HEK293 (cell line): Measurements from ENCODE around the gene LPCAT1.

ENCODE experiments used
- CTCF ChIA-PET: fragments of 350-600 bp; formaldehyde crosslinking; extraction: SDS; loops from one replicate; lab custom pipeline; 2021; ENCODE audit warnings: antibody characterized with exemption; lab: Yijun Ruan, JAX
- POLR2A ChIA-PET: fragments of 300-600 bp; formaldehyde crosslinking; extraction: SDS; loops from one replicate; lab custom pipeline; 2020; ENCODE audit warnings: antibody characterized with exemption, inconsistent platforms; lab: Yijun Ruan, JAX
- H3K27ac ChIP-seq: fragments of 200-500 bp; sonication (Bioruptor generic); 2 replicates; pipeline ENCODE4 v1.5.1; 2014; ENCODE audit warnings: low read depth, low read length, control low read depth, inconsistent platforms; ENCODE audit errors: extremely low read depth
- H3K36me3 ChIP-seq, 2 experiments: fragments of 200-500 bp in 1 of 2; sonication (Bioruptor generic) in 1 of 2; 1 replicate in 1 of 2; 2 replicates in 1 of 2; pipeline ENCODE4 v1.5.1; 2014 to 2017; ENCODE audit warnings: inconsistent platforms in 2 of 2, low read length in 2 of 2; ENCODE audit not compliant: control insufficient read depth in 2 of 2, insufficient read depth in 1 of 2
- H3K4me1 ChIP-seq: fragments of 200-500 bp; sonication (Bioruptor generic); 2 replicates; pipeline ENCODE4 v1.5.1; 2014; ENCODE audit warnings: mild to moderate bottlenecking, low read length, inconsistent platforms; ENCODE audit not compliant: control insufficient read depth, insufficient read depth
- H3K4me3 ChIP-seq: 2 replicates; pipeline ENCODE4 v1.5.1; 2011; ENCODE audit warnings: low read depth, mild to moderate bottlenecking, control low read depth, low read length, moderate library complexity
- H3K9me3 ChIP-seq: fragments of 200-500 bp; sonication (Bioruptor generic); 2 replicates; pipeline ENCODE4 v1.5.1; 2014; ENCODE audit warnings: low read depth, low read length, inconsistent platforms; ENCODE audit not compliant: control insufficient read depth, insufficient read depth
- GLI2 ChIP-seq: fragments of 450-650 bp; formaldehyde crosslinking; IDR thresholded peaks from 2 replicates; pipeline ENCODE4; 2017; ENCODE audit warnings: missing biosample characterization, missing genetic modification characterization, low read depth, borderline replicate concordance
- KLF1 ChIP-seq: fragments of 450-650 bp; formaldehyde crosslinking; IDR thresholded peaks from 2 replicates; pipeline ENCODE4 v1.5.1; 2016; ENCODE audit warnings: missing biosample characterization, missing genetic modification characterization
- MYNN ChIP-seq: fragments of 450-650 bp; formaldehyde crosslinking; IDR thresholded peaks from 2 replicates; pipeline ENCODE4 v1.5.1; 2016; ENCODE audit warnings: missing biosample characterization, missing genetic modification characterization, borderline replicate concordance
- ZBTB17 ChIP-seq: fragments of 450-650 bp; formaldehyde crosslinking; IDR thresholded peaks from 2 replicates; pipeline ENCODE4 v1.5.1; 2016; ENCODE audit warnings: missing biosample characterization, missing genetic modification characterization
- ZBTB20 ChIP-seq: fragments of 450-650 bp; formaldehyde crosslinking; IDR thresholded peaks from 2 replicates; pipeline ENCODE4 v1.5.1; 2016; ENCODE audit warnings: missing biosample characterization, missing genetic modification characterization
- ZBTB21 ChIP-seq: fragments of 450-650 bp; formaldehyde crosslinking; IDR thresholded peaks from 2 replicates; pipeline ENCODE4 v1.5.1; 2017; ENCODE audit warnings: missing biosample characterization, missing genetic modification characterization
- ZFP3 ChIP-seq: fragments of 450-650 bp; formaldehyde crosslinking; IDR thresholded peaks from 2 replicates; pipeline ENCODE4 v1.5.1; 2016; ENCODE audit warnings: low read depth, missing biosample characterization, missing genetic modification characterization
- ZNF112 ChIP-seq: fragments of 450-650 bp; formaldehyde crosslinking; IDR thresholded peaks from 2 replicates; pipeline ENCODE4 v1.5.0; 2017; ENCODE audit warnings: missing biosample characterization, missing genetic modification characterization
- ZNF114 ChIP-seq: fragments of 450-650 bp; formaldehyde crosslinking; IDR thresholded peaks from 2 replicates; pipeline ENCODE4 v1.5.0; 2017; ENCODE audit warnings: missing biosample characterization, missing genetic modification characterization
- ZNF155 ChIP-seq: fragments of 450-650 bp; formaldehyde crosslinking; IDR thresholded peaks from 2 replicates; pipeline ENCODE4 v1.5.1; 2016; ENCODE audit warnings: missing biosample characterization, missing genetic modification characterization
- ZNF18 ChIP-seq: fragments of 450-650 bp; formaldehyde crosslinking; IDR thresholded peaks from 2 replicates; pipeline ENCODE4 v1.5.1; 2016; ENCODE audit warnings: missing biosample characterization, missing genetic modification characterization
- ZNF211 ChIP-seq: fragments of 450-650 bp; formaldehyde crosslinking; IDR thresholded peaks from 2 replicates; pipeline ENCODE4 v1.5.1; 2016; ENCODE audit warnings: low read depth, missing biosample characterization, missing genetic modification characterization
- ZNF248 ChIP-seq: fragments of 450-650 bp; formaldehyde crosslinking; IDR thresholded peaks from 2 replicates; pipeline ENCODE4 v1.5.1; 2017; ENCODE audit warnings: missing biosample characterization, missing genetic modification characterization
- ZNF354C ChIP-seq: fragments of 450-650 bp; formaldehyde crosslinking; IDR thresholded peaks from 2 replicates; pipeline ENCODE4 v1.5.1; 2016; ENCODE audit warnings: missing biosample characterization, missing genetic modification characterization, low read depth, borderline replicate concordance
- ZNF473 ChIP-seq: fragments of 450-650 bp; formaldehyde crosslinking; IDR thresholded peaks from 2 replicates; pipeline ENCODE4 v1.5.1; 2017; ENCODE audit warnings: missing biosample characterization, missing genetic modification characterization
- ZNF48 ChIP-seq: fragments of 450-650 bp; formaldehyde crosslinking; IDR thresholded peaks from 2 replicates; pipeline ENCODE4 v1.5.1; 2016; ENCODE audit warnings: missing biosample characterization, missing genetic modification characterization
- ZNF596 ChIP-seq: fragments of 450-650 bp; IDR thresholded peaks from 2 replicates; pipeline ENCODE4 v1.5.0; 2018; ENCODE audit warnings: missing biosample characterization, mild to moderate bottlenecking, missing genetic modification characterization, moderate library complexity
- ZNF785 ChIP-seq: fragments of 450-650 bp; formaldehyde crosslinking; IDR thresholded peaks from 2 replicates; pipeline ENCODE4 v1.5.1; 2016; ENCODE audit warnings: missing biosample characterization, missing genetic modification characterization
- TF ChIP-seq, protein P1 (sequence below): fragments of 450-650 bp; formaldehyde crosslinking; IDR thresholded peaks from 2 replicates; pipeline ENCODE4 v1.5.1; 2016; ENCODE audit warnings: missing biosample characterization, missing genetic modification characterization
- TF ChIP-seq, protein P2 (sequence below): fragments of 450-650 bp; formaldehyde crosslinking; IDR thresholded peaks from 2 replicates; pipeline ENCODE4 v1.5.1; 2016; ENCODE audit warnings: missing biosample characterization, missing genetic modification characterization
- TF ChIP-seq, protein P3 (sequence below): fragments of 450-650 bp; formaldehyde crosslinking; conservative IDR thresholded peaks from 2 replicates; pipeline ENCODE4 v1.5.1; 2016; ENCODE audit warnings: low read depth, missing biosample characterization, missing genetic modification characterization
- TF ChIP-seq, protein P4 (sequence below): fragments of 450-650 bp; formaldehyde crosslinking; IDR thresholded peaks from 2 replicates; pipeline ENCODE4 v1.5.1; 2016; ENCODE audit warnings: missing biosample characterization, missing genetic modification characterization

Gene LPCAT1

DNA sequence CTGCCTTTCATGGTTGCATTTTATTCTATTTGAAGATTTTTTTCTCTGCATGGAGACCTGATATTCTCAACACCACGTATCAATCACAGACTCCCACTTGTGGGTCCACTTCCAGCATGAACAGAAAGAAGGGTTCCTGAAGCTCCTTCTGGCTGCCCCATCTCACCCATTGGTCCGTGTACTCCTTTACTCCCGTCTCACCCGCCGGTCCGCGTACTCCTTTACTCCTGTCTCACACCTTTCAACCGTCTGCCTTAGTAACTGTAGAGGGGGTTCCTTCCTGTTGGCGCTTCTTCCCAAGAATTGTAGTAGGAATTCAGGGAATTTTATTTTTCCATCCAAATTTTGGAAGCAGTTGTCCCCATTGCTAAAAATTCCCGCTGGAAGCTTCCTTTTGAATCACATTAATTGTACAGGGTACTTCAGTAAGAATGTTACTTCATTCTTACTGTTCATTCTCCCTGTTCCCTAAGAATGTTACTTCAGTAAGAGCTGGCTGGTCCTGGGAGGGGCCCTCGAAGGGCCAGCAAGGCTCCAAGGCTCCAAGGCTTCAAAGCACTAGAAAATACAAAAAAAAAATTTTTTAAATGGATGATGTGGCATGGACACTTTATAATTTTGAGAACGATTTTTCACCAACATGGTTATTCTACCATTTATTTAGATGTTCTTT, 3.9 kb upstream of the LPCAT1 start:
- ChIA-PET POLR2A (no interaction called here), CTCF (interaction anchor here (0.6 to 0.7 kb wide), 4 partner anchors 9 to 1331 kb away, joined by 3 to 5 read pairs (median 3); no protein-coding TSS in a partner anchor)
- no peak overlapping the region for H3K4me3 ChIP-seq
- H3K9me3 ChIP-seq: no peaks in the 10 kb centered on the region
- no peaks in the 10 kb centered on the region for H3K36me3 ChIP-seq
- H3K27ac ChIP-seq: no peak overlapping the region
- peaks cover 5% of the 10 kb centered on the region for H3K4me1 ChIP-seq
- TF ChIP-seq ZNF785 (no peak), ZNF155 (no peak), ZNF596 (no peak), ZNF354C (tag by site-specific recombination) (no peak), ZNF18 (tag by site-specific recombination) (no peak)
- TF ChIP-seq, protein P1, sequence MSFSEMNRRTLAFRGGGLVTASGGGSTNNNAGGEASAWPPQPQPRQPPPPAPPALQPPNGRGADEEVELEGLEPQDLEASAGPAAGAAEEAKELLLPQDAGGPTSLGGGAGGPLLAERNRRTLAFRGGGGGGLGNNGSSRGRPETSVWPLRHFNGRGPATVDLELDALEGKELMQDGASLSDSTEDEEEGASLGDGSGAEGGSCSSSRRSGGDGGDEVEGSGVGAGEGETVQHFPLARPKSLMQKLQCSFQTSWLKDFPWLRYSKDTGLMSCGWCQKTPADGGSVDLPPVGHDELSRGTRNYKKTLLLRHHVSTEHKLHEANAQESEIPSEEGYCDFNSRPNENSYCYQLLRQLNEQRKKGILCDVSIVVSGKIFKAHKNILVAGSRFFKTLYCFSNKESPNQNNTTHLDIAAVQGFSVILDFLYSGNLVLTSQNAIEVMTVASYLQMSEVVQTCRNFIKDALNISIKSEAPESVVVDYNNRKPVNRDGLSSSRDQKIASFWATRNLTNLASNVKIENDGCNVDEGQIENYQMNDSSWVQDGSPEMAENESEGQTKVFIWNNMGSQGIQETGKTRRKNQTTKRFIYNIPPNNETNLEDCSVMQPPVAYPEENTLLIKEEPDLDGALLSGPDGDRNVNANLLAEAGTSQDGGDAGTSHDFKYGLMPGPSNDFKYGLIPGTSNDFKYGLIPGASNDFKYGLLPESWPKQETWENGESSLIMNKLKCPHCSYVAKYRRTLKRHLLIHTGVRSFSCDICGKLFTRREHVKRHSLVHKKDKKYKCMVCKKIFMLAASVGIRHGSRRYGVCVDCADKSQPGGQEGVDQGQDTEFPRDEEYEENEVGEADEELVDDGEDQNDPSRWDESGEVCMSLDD: no peak

GRCh38 chr5:1526681-1527131, 2.9 kb upstream of the LPCAT1 start:
- Histone ChIP-seq H3K9me3 (no peaks in the 10 kb centered on the region), H3K4me3 (no peak overlapping the region), H3K36me3 (peaks cover 0 to under 1% of the 10 kb centered on the region in 2 experiments; a peak in 1 of 3 replicates), H3K4me1 (peaks cover 13% of the 10 kb centered on the region), H3K27ac (no peak overlapping the region)
- ChIA-PET CTCF (interaction anchor here (0.7 kb wide), 1 partner anchor 115 kb away, joined by 3 read pairs; no protein-coding TSS in a partner anchor), POLR2A (no interaction called here)
- TF ChIP-seq, protein P2, sequence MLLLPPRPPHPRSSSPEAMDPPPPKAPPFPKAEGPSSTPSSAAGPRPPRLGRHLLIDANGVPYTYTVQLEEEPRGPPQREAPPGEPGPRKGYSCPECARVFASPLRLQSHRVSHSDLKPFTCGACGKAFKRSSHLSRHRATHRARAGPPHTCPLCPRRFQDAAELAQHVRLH (tag by site-specific recombination): no peak
- TF ChIP-seq ZNF112 (tag by site-specific recombination): no peak
- no peak for TF ChIP-seq ZNF211 (tag by site-specific recombination)
- TF ChIP-seq ZBTB21: no peak
- TF ChIP-seq ZFP3 (tag by site-specific recombination): no peak
- TF ChIP-seq ZNF18 (tag by site-specific recombination): no peak
- TF ChIP-seq ZNF248: no peak
- no peak for TF ChIP-seq MYNN (tag by site-specific recombination)
- no peak for TF ChIP-seq GLI2 (tag by site-specific recombination)
- TF ChIP-seq, protein P3, sequence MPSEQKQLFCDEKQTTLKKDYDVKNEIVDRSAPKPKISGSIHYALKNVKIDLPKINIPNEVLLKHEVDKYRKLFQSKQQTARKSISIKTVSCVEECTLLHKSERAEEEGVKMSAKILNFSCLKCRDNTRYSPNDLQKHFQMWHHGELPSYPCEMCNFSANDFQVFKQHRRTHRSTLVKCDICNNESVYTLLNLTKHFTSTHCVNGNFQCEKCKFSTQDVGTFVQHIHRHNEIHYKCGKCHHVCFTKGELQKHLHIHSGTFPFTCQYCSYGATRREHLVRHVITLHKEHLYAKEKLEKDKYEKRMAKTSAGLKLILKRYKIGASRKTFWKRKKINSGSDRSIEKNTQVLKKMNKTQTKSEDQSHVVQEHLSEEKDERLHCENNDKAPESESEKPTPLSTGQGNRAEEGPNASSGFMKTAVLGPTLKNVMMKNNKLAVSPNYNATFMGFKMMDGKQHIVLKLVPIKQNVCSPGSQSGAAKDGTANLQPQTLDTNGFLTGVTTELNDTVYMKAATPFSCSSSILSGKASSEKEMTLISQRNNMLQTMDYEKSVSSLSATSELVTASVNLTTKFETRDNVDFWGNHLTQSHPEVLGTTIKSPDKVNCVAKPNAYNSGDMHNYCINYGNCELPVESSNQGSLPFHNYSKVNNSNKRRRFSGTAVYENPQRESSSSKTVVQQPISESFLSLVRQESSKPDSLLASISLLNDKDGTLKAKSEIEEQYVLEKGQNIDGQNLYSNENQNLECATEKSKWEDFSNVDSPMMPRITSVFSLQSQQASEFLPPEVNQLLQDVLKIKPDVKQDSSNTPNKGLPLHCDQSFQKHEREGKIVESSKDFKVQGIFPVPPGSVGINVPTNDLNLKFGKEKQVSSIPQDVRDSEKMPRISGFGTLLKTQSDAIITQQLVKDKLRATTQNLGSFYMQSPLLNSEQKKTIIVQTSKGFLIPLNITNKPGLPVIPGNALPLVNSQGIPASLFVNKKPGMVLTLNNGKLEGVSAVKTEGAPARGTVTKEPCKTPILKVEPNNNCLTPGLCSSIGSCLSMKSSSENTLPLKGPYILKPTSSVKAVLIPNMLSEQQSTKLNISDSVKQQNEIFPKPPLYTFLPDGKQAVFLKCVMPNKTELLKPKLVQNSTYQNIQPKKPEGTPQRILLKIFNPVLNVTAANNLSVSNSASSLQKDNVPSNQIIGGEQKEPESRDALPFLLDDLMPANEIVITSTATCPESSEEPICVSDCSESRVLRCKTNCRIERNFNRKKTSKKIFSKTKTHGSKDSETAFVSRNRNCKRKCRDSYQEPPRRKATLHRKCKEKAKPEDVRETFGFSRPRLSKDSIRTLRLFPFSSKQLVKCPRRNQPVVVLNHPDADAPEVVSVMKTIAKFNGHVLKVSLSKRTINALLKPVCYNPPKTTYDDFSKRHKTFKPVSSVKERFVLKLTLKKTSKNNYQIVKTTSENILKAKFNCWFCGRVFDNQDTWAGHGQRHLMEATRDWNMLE (tag by site-specific recombination): no peak
- TF ChIP-seq, protein P4, sequence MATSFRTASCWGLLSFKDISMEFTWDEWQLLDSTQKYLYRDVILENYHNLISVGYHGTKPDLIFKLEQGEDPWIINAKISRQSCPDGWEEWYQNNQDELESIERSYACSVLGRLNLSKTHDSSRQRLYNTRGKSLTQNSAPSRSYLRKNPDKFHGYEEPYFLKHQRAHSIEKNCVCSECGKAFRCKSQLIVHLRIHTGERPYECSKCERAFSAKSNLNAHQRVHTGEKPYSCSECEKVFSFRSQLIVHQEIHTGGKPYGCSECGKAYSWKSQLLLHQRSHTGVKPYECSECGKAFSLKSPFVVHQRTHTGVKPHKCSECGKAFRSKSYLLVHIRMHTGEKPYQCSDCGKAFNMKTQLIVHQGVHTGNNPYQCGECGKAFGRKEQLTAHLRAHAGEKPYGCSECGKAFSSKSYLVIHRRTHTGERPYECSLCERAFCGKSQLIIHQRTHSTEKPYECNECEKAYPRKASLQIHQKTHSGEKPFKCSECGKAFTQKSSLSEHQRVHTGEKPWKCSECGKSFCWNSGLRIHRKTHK (tag by site-specific recombination): no peak
- no peak for TF ChIP-seq ZNF48 (tag by site-specific recombination)
- no peak for TF ChIP-seq ZBTB17 (tag by site-specific recombination)
- no peak for TF ChIP-seq ZBTB20 (tag by site-specific recombination)
- no peak for TF ChIP-seq ZNF473 (tag by site-specific recombination)
- TF ChIP-seq KLF1 (tag by site-specific recombination): no peak
- no peak for TF ChIP-seq ZNF114 (tag by site-specific recombination)
